Measurements from ENCODE around the gene MRPL9.
"Not testable (repeated sequence)": the region's sequence is repeated elsewhere in the genome, so short reads cannot be mapped to it uniquely, and the experiment has no call there.

The MRPL9 gene

DNA sequence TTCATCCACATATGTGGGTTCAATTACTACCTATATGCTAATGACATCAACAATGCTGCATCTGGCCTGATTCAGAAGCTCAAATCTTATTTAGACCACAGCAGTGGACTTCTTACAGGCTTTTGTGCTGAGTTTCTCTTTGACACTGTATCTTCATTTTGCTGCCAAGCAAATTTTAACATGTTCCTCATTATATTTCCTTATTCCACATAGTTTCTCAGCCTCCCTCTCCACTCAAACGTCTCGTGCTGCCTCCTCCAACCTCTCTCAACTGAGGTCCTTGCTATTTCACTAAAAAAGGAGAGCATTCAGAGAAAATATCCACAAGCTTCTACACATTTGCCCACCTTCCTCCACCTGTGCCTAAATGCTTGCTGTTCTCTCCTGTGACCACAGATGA lies 20.5 kb upstream of the MRPL9 start:
- DNase-seq (ENCODE audit: low read depth): no peak

GRCh38 chr1:151782741-151783140 lies 19.4 kb upstream of the MRPL9 start:
- no peak for DNase-seq (ENCODE audit: low read depth)

- not testable (repeated sequence) for DNase-seq (ENCODE audit: low read depth)
Observed at GRCh38 chr1:151782026-151782425, 18.7 kb upstream of the MRPL9 start.

GRCh38 chr1:151780736-151781135 lies 17.4 kb upstream of the MRPL9 start:
- DNase-seq (ENCODE audit: low read depth): not testable (repeated sequence)

DNA sequence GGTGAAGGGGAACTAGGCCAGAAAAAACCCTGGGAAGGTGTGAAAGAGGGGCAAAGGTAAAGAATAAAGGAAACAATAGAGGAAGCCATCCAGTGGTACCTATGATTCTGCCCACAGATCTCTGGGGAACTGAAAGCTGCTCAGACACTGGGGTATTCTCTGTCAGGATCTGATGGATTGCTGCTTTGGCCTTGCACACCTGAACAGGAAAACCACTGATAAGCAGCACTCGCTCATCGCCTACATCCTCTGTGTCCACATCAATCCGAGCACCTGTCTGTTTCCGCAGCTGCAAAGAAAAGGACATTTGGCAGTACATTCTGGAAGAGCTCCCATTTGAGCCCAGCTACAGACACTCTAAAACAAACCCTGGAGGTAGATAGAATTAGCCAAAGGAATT lies 16.6 kb upstream of the MRPL9 start:
- no peak for DNase-seq (ENCODE audit: low read depth)

DNA sequence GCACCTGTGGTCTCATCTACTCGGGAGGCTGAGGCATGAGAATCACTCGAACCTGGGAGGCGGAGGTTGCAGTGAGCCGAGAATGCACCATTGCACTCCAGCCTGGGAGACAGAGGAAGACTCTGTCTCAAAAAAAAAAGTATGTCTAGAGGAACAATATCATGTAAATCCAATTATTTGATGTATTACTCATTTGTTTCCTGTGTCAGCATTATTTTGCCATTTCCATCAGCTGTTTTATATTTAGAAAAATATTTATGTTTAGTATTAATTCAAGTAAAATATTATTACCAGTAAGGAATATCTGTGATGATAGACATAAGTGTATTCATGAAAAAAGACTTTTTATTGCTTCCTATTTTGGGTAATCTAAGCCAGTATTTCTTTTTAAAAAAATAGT lies 14.0 kb upstream of the MRPL9 start:
- DNase-seq (ENCODE audit: low read depth): no peak

- no peak for DNase-seq (ENCODE audit: low read depth)
Observed at GRCh38 chr1:151776665-151777062, 13.4 kb upstream of the MRPL9 start.

DNA sequence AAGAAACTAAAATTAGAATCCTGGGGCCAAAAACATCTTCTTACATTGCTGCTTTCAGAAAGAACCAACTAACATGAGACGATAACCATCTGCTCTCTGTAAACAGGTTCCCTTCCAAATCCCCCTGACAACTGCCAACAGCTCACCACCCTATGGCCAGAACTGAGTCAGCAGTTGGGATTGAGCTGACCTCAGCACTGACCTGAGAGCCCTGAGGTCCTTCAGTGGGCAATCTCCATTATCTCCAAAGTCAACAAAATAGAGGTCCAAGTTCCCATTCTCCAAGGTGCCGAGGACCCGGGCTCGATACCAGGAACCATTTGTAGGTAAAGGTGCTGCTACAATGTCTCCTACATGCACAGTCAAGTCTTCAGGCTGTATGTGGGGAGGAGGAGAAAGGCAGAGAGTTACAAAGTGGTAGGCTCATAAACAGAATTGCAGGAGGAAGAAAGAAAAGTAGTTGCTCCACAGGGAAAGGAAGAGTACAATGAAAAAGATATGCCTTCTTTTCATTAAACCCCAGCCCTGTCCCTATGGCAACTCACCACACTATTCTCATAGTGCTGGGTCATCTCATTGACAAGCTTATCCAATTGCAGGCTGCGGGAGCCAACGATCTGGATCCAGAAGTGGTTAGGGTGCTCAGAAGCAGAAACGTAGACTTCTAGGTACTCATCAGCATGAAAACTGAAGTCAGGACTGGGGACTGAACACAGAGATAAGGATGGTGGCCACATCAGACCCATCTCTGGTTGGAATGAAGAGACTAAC lies 12.8 kb upstream of the MRPL9 start:
- no peak for DNase-seq (ENCODE audit: low read depth)

- DNase-seq (ENCODE audit: low read depth): no peak
Observed at GRCh38 chr1:151774256-151774922, 11.1 kb upstream of the MRPL9 start.

DNA sequence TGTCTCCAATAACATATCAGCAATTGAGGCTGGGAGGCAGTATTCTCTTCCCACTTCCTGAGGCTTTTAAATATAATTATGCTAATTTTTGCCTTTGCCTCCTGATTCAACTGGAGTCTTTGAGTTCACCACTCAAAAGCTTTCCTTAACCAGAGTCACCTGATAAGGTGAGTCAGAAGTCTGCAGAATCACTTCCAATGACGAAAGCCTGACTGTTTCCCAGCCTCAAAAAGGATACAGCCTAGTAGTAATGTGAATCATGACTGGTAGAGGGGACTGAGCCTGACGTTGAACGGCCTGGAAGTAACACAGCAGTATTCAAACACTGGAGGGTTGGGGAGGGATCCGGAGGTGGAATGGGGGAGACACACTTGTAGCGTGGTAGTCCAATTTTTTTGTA lies 10.4 kb upstream of the MRPL9 start:
- no peak for DNase-seq (ENCODE audit: low read depth)

GRCh38 chr1:151769270-151769669 lies 6.0 kb upstream of the MRPL9 start:
- DNase-seq (ENCODE audit: low read depth): not testable (repeated sequence)

DNA sequence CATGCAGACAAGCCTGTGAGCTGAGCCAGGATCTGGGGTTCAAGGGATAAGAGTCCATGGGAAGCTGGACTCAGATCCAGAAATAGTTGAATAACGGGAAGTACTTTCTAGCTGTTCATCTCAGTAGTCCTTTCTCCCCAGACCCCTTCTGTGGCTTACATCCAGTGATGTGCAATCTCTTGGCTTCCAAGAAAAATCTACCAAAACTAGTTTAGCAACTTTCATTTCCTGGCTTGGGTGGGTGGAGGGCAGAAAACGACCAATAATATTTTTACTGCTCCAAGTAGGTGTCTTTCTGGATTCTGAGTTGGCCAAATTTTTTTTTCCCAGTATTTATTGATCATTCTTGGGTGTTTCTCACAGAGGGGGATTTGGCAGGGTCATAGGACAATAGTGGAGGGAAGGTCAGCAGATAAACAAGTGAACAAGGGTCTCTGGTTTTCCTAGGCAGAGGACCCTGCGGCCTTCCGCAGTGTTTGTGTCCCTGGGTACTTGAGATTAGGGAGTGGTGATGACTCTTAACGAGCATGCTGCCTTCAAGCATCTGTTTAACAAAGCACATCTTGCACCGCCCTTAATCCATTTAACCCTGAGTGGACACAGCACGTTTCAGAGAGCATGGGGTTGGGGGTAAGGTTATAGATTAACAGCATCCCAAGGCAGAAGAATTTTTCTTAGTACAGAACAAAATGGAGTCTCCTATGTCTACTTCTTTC lies 5.2 kb upstream of the MRPL9 start:
- not testable (repeated sequence) for DNase-seq (ENCODE audit: low read depth)

GRCh38 chr1:151763990-151764389 lies 694 bp upstream of the MRPL9 start:
- no peak for DNase-seq (ENCODE audit: low read depth)

- no peak for DNase-seq (ENCODE audit: low read depth)
Observed at GRCh38 chr1:151760597-151761385, 2.5 kb downstream of the MRPL9 start.

- no peak for DNase-seq (ENCODE audit: low read depth)
Observed at GRCh38 chr1:151759241-151759640, 4.1 kb downstream of the MRPL9 start.

- no peak for DNase-seq (ENCODE audit: low read depth)
Observed at GRCh38 chr1:151756291-151756690, 7.0 kb downstream of the MRPL9 start.

GRCh38 chr1:151741516-151741915 lies 21.8 kb downstream of the MRPL9 start:
- DNase-seq (ENCODE audit: low read depth): no peak

DNA sequence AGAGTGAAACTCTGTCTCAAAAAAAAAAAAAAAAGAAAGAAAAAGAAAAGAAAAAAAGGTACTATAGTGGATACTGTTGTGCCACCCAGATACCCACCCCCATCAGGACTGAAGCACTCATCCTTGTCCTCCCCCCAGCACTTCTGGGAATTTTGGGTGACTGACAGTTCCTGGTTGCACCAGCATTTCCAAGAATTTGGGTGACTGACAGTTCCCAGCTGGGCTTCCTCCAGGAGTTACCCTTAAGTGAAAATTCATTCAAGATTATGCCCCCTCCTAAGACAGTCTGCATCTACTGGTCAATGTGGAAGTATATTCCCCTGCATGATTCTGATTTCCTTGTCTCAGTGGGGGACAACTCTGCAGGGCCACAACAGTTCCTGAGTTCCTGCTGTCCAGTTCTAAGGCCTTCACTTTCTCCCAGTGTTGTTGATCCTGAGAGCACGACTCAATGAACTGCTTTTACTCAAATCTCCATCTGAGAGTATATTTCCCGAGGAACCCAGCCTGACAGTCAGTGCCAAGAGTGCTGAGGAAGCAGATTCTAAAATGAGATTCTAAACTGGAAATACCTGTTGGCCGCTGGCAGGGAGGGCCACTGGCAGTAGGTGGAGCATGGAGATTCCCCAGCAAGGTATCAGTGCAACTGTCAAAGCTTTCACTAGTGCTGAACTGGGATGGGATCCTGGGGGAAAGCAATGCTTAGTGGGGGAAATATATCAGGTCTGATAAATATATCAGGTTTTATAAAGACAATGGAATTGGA lies 23.5 kb downstream of the MRPL9 start:
- no peak for DNase-seq (ENCODE audit: low read depth)

DNA sequence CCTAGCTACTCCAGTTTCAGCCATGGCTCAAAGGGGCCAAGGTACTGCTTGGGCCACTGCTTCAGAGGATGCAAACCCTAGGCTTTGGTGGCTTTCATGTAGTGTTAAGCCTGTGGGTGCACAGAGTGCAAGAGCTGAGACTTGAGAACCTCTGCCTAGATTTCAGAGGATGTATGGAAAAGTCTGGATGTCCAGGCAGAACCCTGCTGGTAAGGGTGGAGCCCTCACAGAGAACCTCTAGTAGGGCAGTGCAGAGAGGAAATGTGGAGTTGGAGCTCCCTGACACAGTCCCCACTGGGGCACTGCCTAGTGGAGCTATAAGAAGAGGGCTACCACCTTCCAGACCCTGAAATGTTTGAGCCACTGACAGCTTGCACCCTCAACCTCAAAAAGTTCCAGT lies 25.8 kb downstream of the MRPL9 start:
- DNase-seq (ENCODE audit: low read depth): no peak

- no peak for DNase-seq (ENCODE audit: low read depth)
Observed at GRCh38 chr1:151737026-151737425, 26.3 kb downstream of the MRPL9 start.

GRCh38 chr1:151733995-151734394 lies 29.3 kb downstream of the MRPL9 start:
- not testable (repeated sequence) for DNase-seq (ENCODE audit: low read depth)

Data from fibroblast of the conjunctiva (primary cell).